AG04450 (cell line): ENCODE measurements around the gene PHLDA3. TPM values are rescaled to one million over a fixed set of nuclear protein-coding genes. Genes with fewer than 3 reads are reported as not detected.
A peak's percentile ranks its signal among the peaks of the same experiment; 100 is the strongest.

Experiments
- CTCF ChIA-PET: fragments of 300-600, 350-600 bp; formaldehyde crosslinking; extraction: SDS; loops from one replicate; lab custom pipeline; 2022; ENCODE audit warnings: antibody characterized with exemption, inconsistent platforms; lab: Charles Lee
- POLR2A ChIA-PET: fragments of 350-600 bp; formaldehyde crosslinking; extraction: SDS; loops from one replicate; lab custom pipeline; 2021; ENCODE audit warnings: antibody characterized with exemption, inconsistent platforms; lab: Yijun Ruan, JAX
- DNase-seq: peaks from one replicate; pipeline ENCODE4 v3.0.0-alpha.2; 2011; ENCODE audit warnings: low read depth, low spot score
- H3K27ac ChIP-seq: one replicate; pipeline ENCODE4 v1.5.1; 2012; ENCODE audit warnings: low read depth, low read length, control low read depth
- H3K27me3 ChIP-seq: one replicate; pipeline ENCODE4 v1.6.0; 2012; ENCODE audit warnings: low read length; ENCODE audit not compliant: control insufficient read depth, insufficient read depth
- H3K4me3 ChIP-seq: 2 replicates; pipeline ENCODE4 v1.5.1; 2011; ENCODE audit warnings: mild to moderate bottlenecking, low read depth, low read length, control low read depth
- H3K9me3 ChIP-seq: 2 replicates; pipeline ENCODE4 v1.5.1; 2012; ENCODE audit warnings: low read length; ENCODE audit not compliant: control insufficient read depth, insufficient read depth
- polyA minus RNA-seq: library from RNA; depleted of rRNA, polyadenylated mRNA; stranded (reverse); fragments of >200 nt; gene quantifications from 2 replicates; pipeline ENCODE4 v1.2.3, GENCODE V29; 2011; rRNA and poly(A)+ RNA removed
- polyA plus RNA-seq: library from polyadenylated mRNA; depleted of rRNA; stranded (reverse); fragments of >200 nt; gene quantifications from 2 replicates; pipeline ENCODE4 v1.2.3, GENCODE V29; 2011; rRNA removed
- TF ChIP-seq, protein P1 (sequence below): IDR thresholded peaks from 2 replicates; pipeline ENCODE4 v1.5.1; 2011; ENCODE audit warnings: low read depth, low read length, control low read depth, inconsistent platforms

Gene PHLDA3
- polyA plus RNA-seq (58.9 and 73.9 TPM in 2 replicates), polyA minus RNA-seq (31.5 and 42.8 TPM in 2 replicates)

DNA sequence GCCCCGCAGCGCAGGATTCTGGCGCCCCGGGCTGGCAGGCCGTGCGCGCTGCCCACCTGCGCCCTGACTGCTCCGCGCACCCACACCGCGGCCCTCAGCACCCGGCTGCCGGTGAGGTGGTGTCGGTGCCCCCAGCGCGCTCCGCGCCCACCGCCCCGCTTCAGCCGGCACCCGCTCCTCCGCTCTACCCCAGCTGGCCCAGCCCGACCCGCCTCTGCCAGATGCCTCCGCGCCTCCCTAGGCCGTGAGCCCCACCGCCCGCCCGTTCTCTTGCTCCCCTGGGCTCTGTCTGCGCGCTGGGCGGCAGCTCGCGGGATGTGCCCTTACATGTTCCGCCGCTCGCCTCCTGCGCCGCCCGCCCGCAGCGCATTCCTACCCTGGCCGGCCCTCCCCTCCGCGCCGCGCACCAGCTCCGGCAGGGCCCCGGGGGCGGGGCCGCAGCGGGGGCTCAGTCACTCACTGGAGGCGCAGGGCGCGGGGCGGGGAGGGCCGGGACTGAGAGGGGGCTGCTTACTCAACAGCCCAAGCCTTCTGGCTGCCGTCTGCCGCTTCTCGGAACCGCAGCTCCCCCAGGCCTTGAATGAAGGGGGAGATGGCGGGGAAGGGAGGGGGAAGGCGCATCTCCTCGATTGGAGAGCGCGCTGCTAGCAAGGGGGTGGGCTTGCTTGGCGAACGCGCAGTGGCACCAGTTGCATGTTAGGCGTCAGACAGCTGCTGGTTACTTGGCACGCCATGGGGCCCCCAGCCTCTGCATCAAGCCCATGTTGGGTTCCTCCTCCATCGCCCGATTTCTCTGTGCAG, at the start of gene PHLDA3:
TSS of gene PHLDA3 (minus strand) at position 345 of the 801 bp plus-strand sequence. CDS start 402 bp downstream, outside the sequence.
- Histone ChIP-seq H3K9me3 (peaks cover 5% of the 10 kb centered on the region; the same call in 1 of the 2 replicates), H3K27me3 (no peaks in the 10 kb centered on the region), H3K4me3 (peak within 1 kb of the TSS; percentile 99), H3K27ac (peak within 1 kb of the TSS; percentile 75)
- DNase-seq: peak; percentile 85
- ChIA-PET POLR2A (interaction anchor here (0.6 to 3.3 kb wide), 21 partner anchors 8 to 381 kb away, joined by 3 to 36 read pairs (median 8); no protein-coding TSS in a partner anchor), CTCF (interaction anchor here (0.5 to 2.4 kb wide), 4 partner anchors 21 to 299 kb away, joined by 3 to 19 read pairs (median 9); no protein-coding TSS in a partner anchor)
- TF ChIP-seq, protein P1, sequence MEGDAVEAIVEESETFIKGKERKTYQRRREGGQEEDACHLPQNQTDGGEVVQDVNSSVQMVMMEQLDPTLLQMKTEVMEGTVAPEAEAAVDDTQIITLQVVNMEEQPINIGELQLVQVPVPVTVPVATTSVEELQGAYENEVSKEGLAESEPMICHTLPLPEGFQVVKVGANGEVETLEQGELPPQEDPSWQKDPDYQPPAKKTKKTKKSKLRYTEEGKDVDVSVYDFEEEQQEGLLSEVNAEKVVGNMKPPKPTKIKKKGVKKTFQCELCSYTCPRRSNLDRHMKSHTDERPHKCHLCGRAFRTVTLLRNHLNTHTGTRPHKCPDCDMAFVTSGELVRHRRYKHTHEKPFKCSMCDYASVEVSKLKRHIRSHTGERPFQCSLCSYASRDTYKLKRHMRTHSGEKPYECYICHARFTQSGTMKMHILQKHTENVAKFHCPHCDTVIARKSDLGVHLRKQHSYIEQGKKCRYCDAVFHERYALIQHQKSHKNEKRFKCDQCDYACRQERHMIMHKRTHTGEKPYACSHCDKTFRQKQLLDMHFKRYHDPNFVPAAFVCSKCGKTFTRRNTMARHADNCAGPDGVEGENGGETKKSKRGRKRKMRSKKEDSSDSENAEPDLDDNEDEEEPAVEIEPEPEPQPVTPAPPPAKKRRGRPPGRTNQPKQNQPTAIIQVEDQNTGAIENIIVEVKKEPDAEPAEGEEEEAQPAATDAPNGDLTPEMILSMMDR: no peak

DNA sequence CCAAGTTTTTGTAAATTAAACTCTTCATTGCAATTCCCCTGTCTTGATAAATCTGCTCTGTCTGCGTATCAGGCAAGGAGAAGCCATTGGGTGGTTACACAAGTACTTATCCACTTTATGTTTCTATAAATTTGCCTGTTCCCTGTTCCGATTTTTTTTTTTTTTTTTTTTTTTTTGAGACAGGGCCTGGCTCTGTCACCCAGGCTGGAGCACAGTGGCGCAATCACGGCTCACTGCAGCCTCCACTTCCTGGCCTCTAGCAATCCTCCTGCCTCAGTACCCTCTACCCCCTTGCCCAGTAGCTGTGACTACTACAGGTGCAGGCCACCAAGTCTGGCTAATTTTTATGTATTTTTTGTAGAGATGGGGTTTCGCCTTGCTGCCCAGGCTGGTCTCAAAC, 49.1 kb upstream of the PHLDA3 start:
- POLR2A ChIA-PET: interaction anchor here (0.7 kb wide), 1 partner anchor 311 kb away, joined by 6 read pairs; no protein-coding TSS in a partner anchor

DNA sequence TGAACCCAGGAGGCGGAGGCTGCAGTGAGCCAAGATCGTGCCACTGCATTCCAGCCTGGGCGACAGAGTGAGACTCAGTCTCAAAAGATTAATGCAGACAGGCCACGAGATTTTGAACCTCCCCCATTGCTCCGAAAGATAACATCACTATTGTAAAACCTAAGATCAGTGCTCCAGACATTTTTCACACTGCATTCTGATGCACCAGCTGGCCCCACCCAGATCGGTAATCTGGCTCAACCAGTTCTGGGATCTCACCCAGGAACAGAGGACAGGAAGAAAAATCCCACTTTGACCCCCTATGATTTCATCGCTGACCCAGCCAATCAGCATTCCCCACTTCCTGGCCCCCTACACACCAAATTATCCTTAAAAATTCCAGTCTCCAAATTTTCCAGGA, 48.6 kb upstream of the PHLDA3 start:
- no peak overlapping the region for H3K4me3 ChIP-seq
- no peaks in the 10 kb centered on the region for H3K27me3 ChIP-seq
- TF ChIP-seq, protein P1: no peak
- ChIA-PET POLR2A (interaction anchor here (0.7 kb wide), 1 partner anchor 311 kb away, joined by 6 read pairs; no protein-coding TSS in a partner anchor), CTCF (interaction anchor here (0.7 to 8.9 kb wide), 3 partner anchors 36 to 596 kb away, joined by 4 to 135 read pairs (median 6); no protein-coding TSS in a partner anchor)
- no peak overlapping the region for H3K27ac ChIP-seq
- DNase-seq: no peak
- no peaks in the 10 kb centered on the region for H3K9me3 ChIP-seq

More for the DNA sequence above, 49.1 kb upstream of the PHLDA3 start:
- no peak for DNase-seq
- no peaks in the 10 kb centered on the region; the same call in 1 of the 2 replicates for H3K9me3 ChIP-seq
- H3K27me3 ChIP-seq: no peaks in the 10 kb centered on the region
- H3K27ac ChIP-seq: no peak overlapping the region
- H3K4me3 ChIP-seq: no peak overlapping the region
- TF ChIP-seq, protein P1: no peak
- CTCF ChIA-PET: interaction anchor here (0.7 to 1.6 kb wide), 2 partner anchors 36 to 596 kb away, joined by 4 to 6 read pairs; no protein-coding TSS in a partner anchor

DNA sequence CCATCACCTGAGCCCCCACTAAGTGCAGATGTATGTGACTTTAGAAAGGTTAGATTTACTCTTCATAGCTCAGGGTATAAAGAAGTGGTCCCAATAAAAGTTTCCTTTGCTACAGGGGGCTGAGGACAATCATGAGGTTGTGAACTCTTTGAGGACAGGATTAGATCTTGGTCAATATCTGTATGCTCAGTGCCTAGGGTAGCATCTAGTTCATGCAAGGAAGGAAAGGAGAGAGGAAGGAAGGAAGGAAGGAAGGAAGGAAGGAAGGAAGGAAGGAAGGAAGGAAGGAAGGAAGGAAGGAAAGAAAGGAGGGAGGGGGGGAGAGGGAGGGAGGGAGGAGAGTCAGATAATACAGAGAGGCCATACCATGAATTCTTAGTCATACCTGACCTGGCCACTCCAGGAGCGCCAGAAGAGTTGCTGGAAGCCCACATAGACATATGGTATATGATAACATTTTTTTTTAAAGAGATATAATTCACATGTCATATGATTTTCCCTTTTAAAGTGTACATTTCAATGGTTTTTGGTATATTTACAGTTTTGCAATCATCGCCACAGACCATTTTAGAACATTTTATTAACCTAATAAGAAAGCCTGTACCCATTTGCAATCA, 47.6 kb upstream of the PHLDA3 start:
- Histone ChIP-seq H3K9me3 (no peaks in the 10 kb centered on the region), H3K4me3 (no peak overlapping the region), H3K27me3 (no peaks in the 10 kb centered on the region), H3K27ac (no peak overlapping the region)
- ChIA-PET POLR2A (no interaction called here), CTCF (interaction anchor here (0.5 to 8.9 kb wide), 6 partner anchors 9 to 83 kb away, joined by 3 to 135 read pairs (median 4); partner anchors contain the start of gene CSRP1)
- no peak for DNase-seq
- TF ChIP-seq, protein P1: no peak
